SK-N-SH (cell line): ENCODE measurements around the gene LAMC2. TPM values are rescaled to one million over a fixed set of nuclear protein-coding genes. Genes with fewer than 3 reads are reported as not detected.
A peak's percentile ranks its signal among the peaks of the same experiment; 100 is the strongest.

Experiments
- CTCF ChIA-PET: fragments of 300-600, 350-600 bp; formaldehyde crosslinking; extraction: SDS; loops from one replicate; lab custom pipeline; 2021; lab: Yijun Ruan, JAX
- POLR2A ChIA-PET: fragments of 350-600 bp; sonication (Branson Sonifier 250); formaldehyde crosslinking; extraction: SDS; loops from one replicate; lab custom pipeline; 2020; ENCODE audit warnings: antibody characterized with exemption, inconsistent platforms; lab: Yijun Ruan, JAX
- DNase-seq: peaks from one replicate; pipeline ENCODE4 v3.0.0; 2012
- H2AFZ ChIP-seq: fragments of 200-600 bp; sonication (generic); 2 replicates; pipeline ENCODE4 v1.8.1; 2016; ENCODE audit warnings: antibody characterized with exemption, mild to moderate bottlenecking, low read depth
- H3F3A ChIP-seq: fragments of 200-600 bp; sonication (generic); replicated peaks from 2 replicates; pipeline ENCODE3; 2016; ENCODE audit warnings: antibody characterized with exemption, mild to moderate bottlenecking; ENCODE audit not compliant: insufficient read depth
- H3K27ac ChIP-seq, 2 experiments: fragments of 200-500 bp in 1 of 2; fragments of 200-600 bp in 1 of 2; sonication (Bioruptor generic) in 1 of 2; sonication (generic), shearing (Covaris generic) in 1 of 2; 2 replicates each; pipeline versions ENCODE4 v1.5.1 to v1.6.1; 2014 to 2016; ENCODE audit warnings: low read depth in 2 of 2, inconsistent platforms in 1 of 2, low read length in 1 of 2, mild to moderate bottlenecking in 1 of 2, mixed read lengths in 1 of 2
- H3K27me3 ChIP-seq: fragments of 200-600 bp; sonication (generic), shearing (Covaris generic); 2 replicates; pipeline ENCODE4 v1.6.1; 2016; ENCODE audit warnings: mixed run types; ENCODE audit not compliant: insufficient read depth
- H3K36me3 ChIP-seq, 2 experiments: fragments of 200-500 bp in 1 of 2; fragments of 200-600 bp in 1 of 2; sonication (Bioruptor generic) in 1 of 2; sonication (generic) in 1 of 2; replicated peaks in 1 of 2; 2 replicates each; pipeline versions ENCODE3 to v1.5.1; 2014 to 2016; ENCODE audit warnings: low read length in 1 of 2, mild to moderate bottlenecking in 1 of 2; ENCODE audit not compliant: insufficient read depth in 2 of 2, control insufficient read depth in 1 of 2
- H3K4me1 ChIP-seq, 2 experiments: fragments of 200-500 bp in 1 of 2; fragments of 200-600 bp in 1 of 2; sonication (Bioruptor generic) in 1 of 2; sonication (generic), shearing (Covaris generic) in 1 of 2; 2 replicates each; pipeline versions ENCODE4 v1.5.1 to v1.6.1; 2014 to 2016; ENCODE audit warnings: low read depth in 1 of 2, low read length in 1 of 2, mixed run types in 1 of 2; ENCODE audit not compliant: insufficient read depth in 2 of 2, control insufficient read depth in 1 of 2
- H3K4me2 ChIP-seq: fragments of 200-600 bp; sonication (generic), shearing (Covaris generic); 2 replicates; pipeline ENCODE4 v1.6.1; 2017; ENCODE audit warnings: mixed run types
- H3K4me3 ChIP-seq, 2 experiments: fragments of 200-500 bp in 1 of 2; fragments of 200-600 bp in 1 of 2; sonication (Bioruptor generic) in 1 of 2; sonication (generic), shearing (Covaris generic) in 1 of 2; 2 replicates each; pipeline versions ENCODE4 v1.5.1 to v1.8.1; 2014 to 2016; ENCODE audit warnings: low read depth in 2 of 2, inconsistent platforms in 1 of 2, low read length in 1 of 2, mild to moderate bottlenecking in 1 of 2, mixed read lengths in 1 of 2, moderate library complexity in 1 of 2
- H3K79me2 ChIP-seq: fragments of 200-600 bp; sonication (generic); 2 replicates; pipeline ENCODE4 v1.8.1; 2017; ENCODE audit warnings: mild to moderate bottlenecking; ENCODE audit not compliant: insufficient read depth
- H3K9ac ChIP-seq: fragments of 200-600 bp; sonication (generic); 2 replicates; pipeline ENCODE4 v1.6.1; 2017; ENCODE audit warnings: mixed run types
- H3K9me2 ChIP-seq: fragments of 200-600 bp; sonication (generic); 2 replicates; pipeline ENCODE4 v1.6.1; 2017; ENCODE audit warnings: mixed run types
- H3K9me3 ChIP-seq: fragments of 200-600 bp; sonication (generic); 2 replicates; pipeline ENCODE4 v1.6.1; 2017; ENCODE audit warnings: mixed run types, mild to moderate bottlenecking, moderate library complexity
- H4K20me1 ChIP-seq: fragments of 200-600 bp; sonication (generic); 2 replicates; pipeline ENCODE4 v1.6.1; 2017; ENCODE audit warnings: mild to moderate bottlenecking, mixed run types; ENCODE audit not compliant: insufficient read depth
- FOSL2 ChIP-seq: IDR thresholded peaks from 2 replicates; pipeline ENCODE4 v1.4.0; 2012; ENCODE audit warnings: low read depth, mild to moderate bottlenecking, moderate library complexity, borderline replicate concordance
- GABPA ChIP-seq: IDR thresholded peaks from 2 replicates; pipeline ENCODE4 v1.4.0; 2012; ENCODE audit warnings: low read depth, mild to moderate bottlenecking
- GATA2 ChIP-seq: sonication (generic); formaldehyde crosslinking; IDR thresholded peaks from 2 replicates; pipeline ENCODE4 v1.5.0; 2020; ENCODE audit warnings: mild to moderate bottlenecking, missing genetic modification reagents
- MXI1 ChIP-seq: IDR thresholded peaks from 2 replicates; pipeline ENCODE4 v1.6.1; 2012; ENCODE audit warnings: mild to moderate bottlenecking, low read depth, low read length, improper control_type of control experiment
- NFIC ChIP-seq: IDR thresholded peaks from 2 replicates; pipeline ENCODE4 v1.4.0; 2012; ENCODE audit warnings: borderline replicate concordance
- RAD21 ChIP-seq: IDR thresholded peaks from 2 replicates; pipeline ENCODE4 v1.6.1; 2012; ENCODE audit warnings: mild to moderate bottlenecking, low read length
- RFX5 ChIP-seq: IDR thresholded peaks from 2 replicates; pipeline ENCODE4 v1.6.1; 2012; ENCODE audit warnings: mild to moderate bottlenecking, improper control_type of control experiment, low read length
- RXRA ChIP-seq: IDR thresholded peaks from 2 replicates; pipeline ENCODE4 v1.4.0; 2012; ENCODE audit warnings: low read depth, mild to moderate bottlenecking, borderline replicate concordance
- WGBS: methylation state at CpG from one replicate; pipeline ENCODE4 v1.1.6; 2017; ENCODE audit warnings: low lambda C conversion rate; 5-methylcytosine and 5-hydroxymethylcytosine counted together
- polyA plus RNA-seq, 3 experiments: library from polyadenylated mRNA; depleted of rRNA; stranded (reverse); fragments of >200 nt; gene quantifications; 2 replicates each; pipeline ENCODE4 v1.2.3, GENCODE V29; 2012
- TF ChIP-seq, protein P1 (sequence below): IDR thresholded peaks from 2 replicates; pipeline ENCODE4 v1.4.0; 2012; ENCODE audit warnings: low read depth, borderline replicate concordance
- TF ChIP-seq, protein P2 (sequence below): fragments of 150-350 bp; IDR thresholded peaks from 2 replicates; pipeline ENCODE4 v1.6.1; 2017; ENCODE audit warnings: antibody characterized with exemption, low read length, low read depth, borderline replicate concordance
- TF ChIP-seq, protein P3 (sequence below): fragments of 150-350 bp; IDR thresholded peaks from 2 replicates; pipeline ENCODE4 v1.6.1; 2016; ENCODE audit warnings: mild to moderate bottlenecking, low read depth, low read length

The LAMC2 gene
- polyA plus RNA-seq, 1 of the 3 experiments (the other 2 are of a cell fraction): 0.15 TPM

DNA sequence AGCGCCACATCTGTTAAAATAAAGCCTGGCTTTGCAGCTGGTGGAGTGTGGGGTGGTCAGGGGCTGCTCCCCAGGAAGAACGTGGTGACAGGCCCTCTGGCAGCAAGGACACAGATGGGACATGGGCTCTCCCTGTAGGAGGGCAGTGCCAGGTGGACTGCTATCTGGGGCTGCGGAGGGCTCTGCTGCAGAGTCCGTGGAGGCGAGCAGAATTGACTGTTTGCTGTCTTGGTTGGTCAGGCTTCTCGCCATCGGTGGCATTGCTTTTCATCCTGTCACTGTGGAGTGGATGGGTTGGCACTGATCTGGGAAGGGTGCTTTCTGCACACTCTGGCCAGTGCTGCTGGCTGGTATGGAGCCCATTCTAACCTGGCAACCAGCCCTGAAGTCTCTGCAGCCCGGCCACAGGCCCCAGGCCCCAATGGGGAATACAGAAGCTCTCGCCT is 103.0 kb downstream of the LAMC2 start (continued):
- TF ChIP-seq, protein P1, sequence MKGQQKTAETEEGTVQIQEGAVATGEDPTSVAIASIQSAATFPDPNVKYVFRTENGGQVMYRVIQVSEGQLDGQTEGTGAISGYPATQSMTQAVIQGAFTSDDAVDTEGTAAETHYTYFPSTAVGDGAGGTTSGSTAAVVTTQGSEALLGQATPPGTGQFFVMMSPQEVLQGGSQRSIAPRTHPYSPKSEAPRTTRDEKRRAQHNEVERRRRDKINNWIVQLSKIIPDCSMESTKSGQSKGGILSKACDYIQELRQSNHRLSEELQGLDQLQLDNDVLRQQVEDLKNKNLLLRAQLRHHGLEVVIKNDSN: no peak
- no peak for TF ChIP-seq MXI1

DNA sequence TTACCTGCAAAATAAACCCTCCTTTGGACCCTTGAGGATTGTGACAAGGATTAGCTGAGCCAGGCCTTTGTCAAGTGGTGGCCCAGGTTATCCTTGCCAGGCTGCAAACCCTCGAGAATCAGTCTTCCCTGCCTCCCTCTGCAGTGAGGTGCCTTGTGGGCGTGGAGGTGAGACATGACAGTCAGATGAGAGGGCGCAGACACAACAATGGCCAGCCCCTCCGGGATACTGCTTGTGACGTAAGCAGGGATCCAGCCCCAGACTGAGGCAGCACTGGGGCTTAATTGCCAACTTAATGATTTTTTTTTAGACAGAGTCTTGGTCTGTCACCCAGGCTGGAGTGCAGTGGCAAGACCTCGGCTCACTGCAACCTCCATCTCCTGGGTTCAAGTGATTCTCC is 104.6 kb downstream of the LAMC2 start:
- Histone ChIP-seq H3K9ac (no peak overlapping the region), H3K79me2 (no peaks in the 10 kb centered on the region), H3K27ac (no peak overlapping the region), H2AFZ (no peak overlapping the region), H3K4me1 (peaks cover 0 to 14% of the 10 kb centered on the region in 2 experiments; a peak in 1 of 4 replicates), H3K4me3 (no peak overlapping the region), H3K9me2 (no peaks in the 10 kb centered on the region), H3K4me2 (no peak overlapping the region), H3K9me3 (no peaks in the 10 kb centered on the region), H4K20me1 (no peaks in the 10 kb centered on the region), H3K27me3 (no peaks in the 10 kb centered on the region), H3K36me3 (no peaks in the 10 kb centered on the region), H3F3A (no peaks in the 10 kb centered on the region)
- ChIA-PET CTCF (interaction anchor here (5.1 kb wide), 1 partner anchor 9 kb away, joined by 25 read pairs; no protein-coding TSS in a partner anchor), POLR2A (no interaction called here)
- TF ChIP-seq RFX5: no peak
- TF ChIP-seq, protein P2, sequence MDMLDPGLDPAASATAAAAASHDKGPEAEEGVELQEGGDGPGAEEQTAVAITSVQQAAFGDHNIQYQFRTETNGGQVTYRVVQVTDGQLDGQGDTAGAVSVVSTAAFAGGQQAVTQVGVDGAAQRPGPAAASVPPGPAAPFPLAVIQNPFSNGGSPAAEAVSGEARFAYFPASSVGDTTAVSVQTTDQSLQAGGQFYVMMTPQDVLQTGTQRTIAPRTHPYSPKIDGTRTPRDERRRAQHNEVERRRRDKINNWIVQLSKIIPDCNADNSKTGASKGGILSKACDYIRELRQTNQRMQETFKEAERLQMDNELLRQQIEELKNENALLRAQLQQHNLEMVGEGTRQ: no peak
- TF ChIP-seq FOSL2: no peak
- no peak for TF ChIP-seq NFIC
- TF ChIP-seq GATA2 (CRISPR knock-in tag): no peak
- no peak for TF ChIP-seq RXRA
- TF ChIP-seq GABPA: no peak
- WGBS: 70% methylated on average over 6 of the region's 6 CpGs
- DNase-seq: no peak

DNA sequence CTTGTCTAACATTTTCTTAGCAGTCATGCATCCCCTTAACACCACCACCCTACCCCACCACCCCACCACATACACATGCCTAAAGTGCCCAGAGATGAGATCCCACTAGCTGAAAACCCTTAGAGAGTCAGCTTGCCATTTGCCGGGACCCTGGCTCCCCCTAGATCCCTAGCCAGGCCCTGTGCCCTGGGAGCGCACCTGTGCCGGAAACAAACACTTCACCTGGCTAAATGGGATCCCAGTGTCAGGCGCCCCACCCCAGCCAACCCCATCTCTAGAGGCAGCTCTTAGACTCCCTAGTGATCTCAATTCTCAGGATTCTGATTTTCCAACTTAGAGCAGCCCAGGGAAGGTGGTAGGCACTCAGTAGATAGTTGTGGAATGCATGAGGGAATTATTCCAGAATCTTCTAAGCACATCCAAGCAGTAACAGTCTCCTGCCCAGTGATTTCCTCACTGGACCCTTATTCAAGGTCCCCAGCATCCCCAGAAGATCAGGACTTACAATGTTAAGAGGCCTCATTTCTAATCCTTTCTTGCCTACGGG is 105.2 kb downstream of the LAMC2 start:
- Histone ChIP-seq H3K9ac (no peak overlapping the region), H3K79me2 (no peaks in the 10 kb centered on the region), H3K9me3 (no peaks in the 10 kb centered on the region), H3K9me2 (no peaks in the 10 kb centered on the region), H3K27ac (no peak overlapping the region), H4K20me1 (no peaks in the 10 kb centered on the region), H3K4me3 (no peak overlapping the region), H3K36me3 (no peaks in the 10 kb centered on the region), H3K4me2 (no peak overlapping the region), H2AFZ (peak overlapping the region; percentile 36; the same call in 1 of the 2 replicates), H3F3A (no peaks in the 10 kb centered on the region), H3K4me1 (peaks cover 0 to 14% of the 10 kb centered on the region in 2 experiments; a peak in 1 of 4 replicates), H3K27me3 (no peaks in the 10 kb centered on the region)
- TF ChIP-seq, protein P2: no peak
- no peak for TF ChIP-seq RAD21
- TF ChIP-seq, protein P1: no peak
- TF ChIP-seq, protein P3, sequence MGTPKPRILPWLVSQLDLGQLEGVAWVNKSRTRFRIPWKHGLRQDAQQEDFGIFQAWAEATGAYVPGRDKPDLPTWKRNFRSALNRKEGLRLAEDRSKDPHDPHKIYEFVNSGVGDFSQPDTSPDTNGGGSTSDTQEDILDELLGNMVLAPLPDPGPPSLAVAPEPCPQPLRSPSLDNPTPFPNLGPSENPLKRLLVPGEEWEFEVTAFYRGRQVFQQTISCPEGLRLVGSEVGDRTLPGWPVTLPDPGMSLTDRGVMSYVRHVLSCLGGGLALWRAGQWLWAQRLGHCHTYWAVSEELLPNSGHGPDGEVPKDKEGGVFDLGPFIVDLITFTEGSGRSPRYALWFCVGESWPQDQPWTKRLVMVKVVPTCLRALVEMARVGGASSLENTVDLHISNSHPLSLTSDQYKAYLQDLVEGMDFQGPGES: no peak
- DNase-seq: no peak
- CTCF ChIA-PET: interaction anchor here (5.1 kb wide), 1 partner anchor 10 kb away, joined by 25 read pairs; no protein-coding TSS in a partner anchor
- POLR2A ChIA-PET: no interaction called here
- 52% methylated on average over 2 of the region's 5 CpGs for WGBS
